Measurements from ENCODE around the gene FAM117A.

DNA sequence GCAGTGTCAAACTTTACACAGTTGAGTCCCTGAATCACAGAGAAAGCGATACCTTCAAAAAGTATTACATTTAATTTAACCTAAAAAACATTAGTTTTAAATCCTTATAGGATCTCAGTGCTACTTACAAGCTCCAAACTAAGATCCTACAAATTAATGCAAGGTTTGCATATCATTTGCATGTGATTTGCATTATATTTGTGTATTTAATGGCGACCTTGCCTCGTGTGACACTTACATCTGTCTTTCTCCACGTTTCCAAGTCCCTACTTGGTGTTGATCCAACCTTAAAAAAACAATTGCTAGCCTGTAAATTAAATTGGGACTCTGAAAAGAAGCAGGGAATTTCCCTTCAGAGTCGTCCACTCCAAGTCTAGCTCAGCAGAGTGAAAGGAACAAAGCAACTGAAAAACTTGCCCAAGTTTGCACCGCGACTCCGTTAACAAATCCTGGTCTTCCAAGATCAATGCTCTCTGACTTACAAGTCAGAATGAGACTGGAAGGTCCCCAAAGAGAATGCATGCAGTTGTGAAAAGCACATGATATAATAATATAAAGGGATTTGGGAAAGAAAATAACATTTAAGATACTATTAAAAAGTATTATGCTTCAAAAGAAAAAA lies 739 bp upstream of the FAM117A start:
- TF ChIP-seq, protein P1, sequence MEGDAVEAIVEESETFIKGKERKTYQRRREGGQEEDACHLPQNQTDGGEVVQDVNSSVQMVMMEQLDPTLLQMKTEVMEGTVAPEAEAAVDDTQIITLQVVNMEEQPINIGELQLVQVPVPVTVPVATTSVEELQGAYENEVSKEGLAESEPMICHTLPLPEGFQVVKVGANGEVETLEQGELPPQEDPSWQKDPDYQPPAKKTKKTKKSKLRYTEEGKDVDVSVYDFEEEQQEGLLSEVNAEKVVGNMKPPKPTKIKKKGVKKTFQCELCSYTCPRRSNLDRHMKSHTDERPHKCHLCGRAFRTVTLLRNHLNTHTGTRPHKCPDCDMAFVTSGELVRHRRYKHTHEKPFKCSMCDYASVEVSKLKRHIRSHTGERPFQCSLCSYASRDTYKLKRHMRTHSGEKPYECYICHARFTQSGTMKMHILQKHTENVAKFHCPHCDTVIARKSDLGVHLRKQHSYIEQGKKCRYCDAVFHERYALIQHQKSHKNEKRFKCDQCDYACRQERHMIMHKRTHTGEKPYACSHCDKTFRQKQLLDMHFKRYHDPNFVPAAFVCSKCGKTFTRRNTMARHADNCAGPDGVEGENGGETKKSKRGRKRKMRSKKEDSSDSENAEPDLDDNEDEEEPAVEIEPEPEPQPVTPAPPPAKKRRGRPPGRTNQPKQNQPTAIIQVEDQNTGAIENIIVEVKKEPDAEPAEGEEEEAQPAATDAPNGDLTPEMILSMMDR (IDR thresholded peaks at IDR 0.05; ENCODE audit: extremely low read depth in 1 of 2, insufficient read depth in 1 of 2, low read depth in 1 of 2, low read length in 2 of 2) = no peak
- TF ChIP-seq POLR2AphosphoS5 (IDR thresholded peaks at IDR 0.05; ENCODE audit: insufficient read depth, low read depth, low read length) (no peak), POLR2A (IDR thresholded peaks at IDR 0.05; ENCODE audit: low read depth, low read length) (no peak), MYC (IDR thresholded peaks at IDR 0.05; ENCODE audit: low read depth, low read length) (no peak), EZH2 (IDR thresholded peaks at IDR 0.05; ENCODE audit: borderline replicate concordance, low read depth, low read length, severe bottlenecking) (no peak), FOS (IDR thresholded peaks at IDR 0.05; ENCODE audit: borderline replicate concordance, insufficient read depth, low read length) (no peak), JUN (IDR thresholded peaks at IDR 0.05; ENCODE audit: borderline replicate concordance, insufficient read depth, insufficient read length, low read depth) (no peak)
- TF ChIP-seq, protein P2, sequence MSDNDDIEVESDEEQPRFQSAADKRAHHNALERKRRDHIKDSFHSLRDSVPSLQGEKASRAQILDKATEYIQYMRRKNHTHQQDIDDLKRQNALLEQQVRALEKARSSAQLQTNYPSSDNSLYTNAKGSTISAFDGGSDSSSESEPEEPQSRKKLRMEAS (IDR thresholded peaks at IDR 0.05; ENCODE audit: insufficient read depth, insufficient read length) = no peak

Data from endothelial cell of umbilical vein (primary cell).